SK-N-MC (cell line): ENCODE results near the gene LPXN.

Experiments used
- DNase-seq: peaks from one replicate; pipeline ENCODE4 v3.0.0-alpha.2; 2011; ENCODE audit warnings: low read depth, low spot score
- H3K27ac ChIP-seq: fragments of 200-600 bp; sonication (generic); 2 replicates; pipeline ENCODE4 v1.5.1; 2016; ENCODE audit warnings: mixed run types
- H3K36me3 ChIP-seq: fragments of 200-600 bp; sonication (generic); 2 replicates; pipeline ENCODE4 v1.6.1; 2017; ENCODE audit warnings: antibody characterized with exemption, low read length, mixed read lengths; ENCODE audit not compliant: insufficient read depth
- H3K4me3 ChIP-seq: fragments of 200-600 bp; sonication (generic); 2 replicates; pipeline ENCODE4 v1.5.1; 2016
- H3K9ac ChIP-seq: fragments of 200-600 bp; sonication (generic); 2 replicates; pipeline ENCODE4 v1.8.0; 2017; ENCODE audit warnings: mixed run types, mixed read lengths; ENCODE audit not compliant: insufficient read length
- H3K9me3 ChIP-seq: fragments of 200-600 bp; sonication (generic); 2 replicates; pipeline ENCODE4 v1.6.1; 2017; ENCODE audit warnings: low read depth, mild to moderate bottlenecking, antibody characterized with exemption, low read length, moderate library complexity, mixed read lengths
- EZH2 ChIP-seq: fragments of 200-600 bp; sonication (generic); IDR thresholded peaks from one replicate; pipeline ENCODE4 v1.6.1; 2017; ENCODE audit warnings: antibody characterized with exemption
- FOXP2 ChIP-seq: optimal IDR thresholded peaks from 2 replicates; pipeline ENCODE3; 2011; ENCODE audit warnings: mild to moderate bottlenecking, moderate library complexity; ENCODE audit not compliant: insufficient read depth; ENCODE audit errors: extremely low read length, control extremely low read depth
- POLR2AphosphoS5 ChIP-seq: IDR thresholded peaks from 2 replicates; pipeline ENCODE4 v1.6.1; 2012; ENCODE audit warnings: mild to moderate bottlenecking, low read depth, low read length, borderline replicate concordance

The LPXN gene

DNA sequence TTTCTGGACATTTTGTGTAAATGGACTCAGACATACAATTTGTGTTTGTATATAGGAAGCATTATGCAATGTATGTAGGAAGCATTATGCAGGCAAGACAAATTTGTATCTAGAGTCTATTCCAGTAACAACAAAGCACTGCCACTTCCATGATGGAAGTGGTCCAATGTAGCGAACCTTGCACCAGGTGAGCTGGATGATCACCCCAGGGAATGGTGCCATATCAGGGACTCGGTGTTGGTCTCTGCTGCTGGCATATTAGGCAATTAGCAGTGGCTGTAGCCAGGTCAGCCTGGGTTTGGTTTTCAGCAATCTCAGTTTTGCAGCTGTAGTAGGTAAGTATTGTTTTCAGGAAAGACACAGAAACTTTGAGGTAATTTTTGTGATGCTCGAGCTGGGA lies 16.0 kb upstream of the LPXN start:
- no peak for DNase-seq
- H3K9me3 ChIP-seq, result no peaks in the 10 kb centered on the region
- H3K9ac ChIP-seq, result no peak overlapping the region
- no peak for TF ChIP-seq EZH2
- H3K36me3 ChIP-seq, result peaks cover 26% of the 10 kb centered on the region
- no peak overlapping the region for H3K27ac ChIP-seq
- H3K4me3 ChIP-seq, result no peak overlapping the region

DNA sequence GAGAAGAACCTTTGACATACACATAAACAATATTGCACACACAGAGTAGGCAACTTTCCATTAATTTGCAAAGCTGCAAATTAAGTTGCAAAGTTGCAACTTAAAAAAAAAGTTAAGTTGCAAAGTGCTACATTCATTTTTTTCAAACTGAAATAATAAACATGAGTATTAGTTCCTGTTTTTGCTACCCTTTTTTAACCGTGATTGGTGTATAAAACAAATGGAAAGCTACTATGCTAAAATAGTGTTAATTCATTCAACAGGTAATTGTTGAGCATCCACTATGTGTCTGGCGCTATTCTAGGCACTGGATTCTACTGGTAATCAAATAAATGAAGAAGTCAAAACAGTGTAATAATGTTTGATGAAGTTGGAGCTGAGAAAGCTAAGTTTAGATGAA lies 11.3 kb upstream of the LPXN start:
- TF ChIP-seq POLR2AphosphoS5 (no peak), FOXP2 (no peak), EZH2 (no peak)
- no peaks in the 10 kb centered on the region for H3K9me3 ChIP-seq
- no peak for DNase-seq
- H3K9ac ChIP-seq, result no peak overlapping the region
- no peak overlapping the region for H3K27ac ChIP-seq
- no peak overlapping the region for H3K4me3 ChIP-seq
- H3K36me3 ChIP-seq, result peaks cover 61% of the 10 kb centered on the region

DNA sequence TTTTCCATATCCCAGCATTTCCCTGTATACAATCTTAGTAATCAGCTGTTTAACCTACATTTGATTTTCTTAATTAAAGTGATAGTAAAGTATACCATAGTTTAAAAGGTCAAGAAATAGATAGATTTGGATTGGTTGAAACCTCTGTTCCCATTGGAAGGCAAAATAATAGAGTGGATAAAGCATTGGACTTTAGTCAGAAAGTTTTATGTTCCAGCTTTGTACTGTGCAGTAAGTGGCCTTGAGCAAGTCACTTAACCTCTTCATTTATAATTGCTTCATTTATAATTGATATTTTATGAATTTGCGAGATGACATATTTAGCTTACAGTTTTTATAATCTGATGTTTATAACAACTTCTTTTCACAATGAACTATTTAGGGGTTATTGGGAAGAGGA lies 6.8 kb upstream of the LPXN start:
- H3K36me3 ChIP-seq, result peaks cover 62% of the 10 kb centered on the region
- H3K4me3 ChIP-seq, result peak overlapping the region; percentile 34
- no peak for DNase-seq
- no peak overlapping the region; the same call in 1 of the 2 replicates for H3K27ac ChIP-seq
- H3K9me3 ChIP-seq, result no peaks in the 10 kb centered on the region
- no peak for TF ChIP-seq FOXP2
- no peak for TF ChIP-seq EZH2
- no peak for TF ChIP-seq POLR2AphosphoS5
- H3K9ac ChIP-seq, result no peak overlapping the region

DNA sequence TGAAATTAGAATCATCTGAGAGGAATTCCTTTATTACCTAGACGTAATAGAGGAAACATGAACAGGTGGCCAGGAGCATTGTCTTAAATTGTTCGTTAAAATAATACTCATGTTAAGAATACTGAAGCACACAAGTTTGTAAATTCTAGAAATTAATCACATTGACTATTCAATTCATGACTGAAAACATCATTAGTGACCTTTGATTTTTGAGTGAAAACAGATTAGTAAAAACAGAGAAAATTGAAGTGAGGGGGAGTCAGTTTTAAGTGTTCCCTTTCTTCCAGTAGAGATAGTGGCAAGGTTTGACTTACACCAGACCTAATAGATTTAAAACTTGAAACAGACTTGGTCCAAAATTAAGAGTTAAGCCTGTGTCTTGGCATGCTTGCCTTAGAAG lies 4.7 kb upstream of the LPXN start:
- Histone ChIP-seq H3K36me3 (peaks cover 42% of the 10 kb centered on the region), H3K9me3 (no peaks in the 10 kb centered on the region), H3K27ac (peak overlapping the region; percentile 97), H3K4me3 (peak overlapping the region; percentile 92), H3K9ac (peak overlapping the region; percentile 93)
- no peak for DNase-seq
- TF ChIP-seq EZH2, result no peak
- TF ChIP-seq POLR2AphosphoS5, result no peak
- TF ChIP-seq FOXP2, result no peak

DNA sequence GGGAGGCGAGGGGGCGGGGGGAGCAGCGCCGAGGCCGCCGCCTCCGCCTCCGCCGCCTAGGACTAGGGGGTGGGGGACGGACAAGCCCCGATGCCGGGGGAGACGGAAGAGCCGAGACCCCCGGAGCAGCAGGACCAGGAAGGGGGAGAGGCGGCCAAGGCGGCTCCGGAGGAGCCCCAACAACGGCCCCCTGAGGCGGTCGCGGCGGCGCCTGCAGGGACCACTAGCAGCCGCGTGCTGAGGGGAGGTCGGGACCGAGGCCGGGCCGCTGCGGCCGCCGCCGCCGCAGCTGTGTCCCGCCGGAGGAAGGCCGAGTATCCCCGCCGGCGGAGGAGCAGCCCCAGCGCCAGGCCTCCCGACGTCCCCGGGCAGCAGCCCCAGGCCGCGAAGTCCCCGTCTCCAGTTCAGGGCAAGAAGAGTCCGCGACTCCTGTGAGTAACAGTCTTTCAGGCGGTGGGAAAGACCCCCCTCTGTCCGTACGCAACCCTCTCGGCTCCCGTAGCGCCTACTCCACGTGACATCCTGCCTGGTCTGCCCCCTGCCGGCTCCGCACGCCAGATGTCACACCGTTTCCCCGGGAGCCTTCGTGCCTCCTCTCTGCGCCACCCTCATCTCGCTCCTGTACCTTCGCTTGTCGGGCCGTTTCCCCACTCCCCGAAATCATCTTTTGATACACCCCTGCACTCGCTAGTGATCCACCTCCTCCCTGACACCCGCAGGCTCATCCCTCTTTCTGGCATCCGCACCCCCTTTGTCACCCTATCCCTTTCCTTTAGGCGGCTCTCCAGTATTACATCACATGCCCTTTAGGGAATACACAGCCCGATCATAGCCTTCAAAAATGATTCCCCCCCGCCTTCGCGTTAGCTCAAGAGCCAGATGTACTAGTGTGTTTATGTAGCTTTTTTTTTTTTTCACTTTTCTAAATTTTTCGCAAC lies 3.8 kb upstream of the LPXN start:
- Histone ChIP-seq H3K9me3 (no peaks in the 10 kb centered on the region), H3K9ac (peak overlapping the region; percentile 93), H3K27ac (peak overlapping the region; percentile 97), H3K36me3 (peaks cover 34% of the 10 kb centered on the region), H3K4me3 (peak overlapping the region; percentile 92)
- TF ChIP-seq EZH2 (no peak), FOXP2 (peak; percentile 56), POLR2AphosphoS5 (peak; percentile 92)
- peak; percentile 78 for DNase-seq

DNA sequence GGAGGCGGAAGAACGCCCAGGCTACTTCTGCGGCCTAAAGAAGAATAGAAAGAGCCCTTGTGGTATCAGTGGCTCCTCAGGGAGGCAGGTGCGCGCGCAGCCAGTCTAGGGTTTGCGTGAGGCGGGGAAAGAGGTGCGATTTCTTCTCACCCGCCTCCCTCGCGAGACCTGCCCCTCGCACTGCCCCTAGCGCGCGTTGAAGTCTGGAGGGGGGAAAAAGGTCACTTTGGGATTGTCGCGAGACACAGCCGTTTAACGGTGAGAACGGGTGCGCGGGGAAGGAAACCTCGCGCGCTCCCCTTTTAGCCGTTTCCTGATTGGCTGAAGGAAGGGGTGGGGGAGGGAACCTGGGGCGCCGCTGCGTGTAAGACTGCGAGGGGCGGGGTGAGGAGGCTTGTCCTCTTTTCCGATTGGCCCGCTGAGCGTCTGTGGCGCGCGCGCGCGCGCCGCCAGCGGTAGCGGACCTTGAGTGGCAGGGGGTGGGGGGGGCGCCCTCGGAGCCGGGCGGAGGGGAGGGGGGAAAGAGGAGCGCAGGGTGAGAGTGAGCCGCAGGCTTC lies 3.1 kb upstream of the LPXN start, which contains the start of gene ZFP91:
ZFP91 (plus strand) TSS at position 429 of the 557 bp plus-strand sequence. CDS start 219 bp downstream, outside the sequence.
- peaks cover 28% of the 10 kb centered on the region for H3K36me3 ChIP-seq

DNA sequence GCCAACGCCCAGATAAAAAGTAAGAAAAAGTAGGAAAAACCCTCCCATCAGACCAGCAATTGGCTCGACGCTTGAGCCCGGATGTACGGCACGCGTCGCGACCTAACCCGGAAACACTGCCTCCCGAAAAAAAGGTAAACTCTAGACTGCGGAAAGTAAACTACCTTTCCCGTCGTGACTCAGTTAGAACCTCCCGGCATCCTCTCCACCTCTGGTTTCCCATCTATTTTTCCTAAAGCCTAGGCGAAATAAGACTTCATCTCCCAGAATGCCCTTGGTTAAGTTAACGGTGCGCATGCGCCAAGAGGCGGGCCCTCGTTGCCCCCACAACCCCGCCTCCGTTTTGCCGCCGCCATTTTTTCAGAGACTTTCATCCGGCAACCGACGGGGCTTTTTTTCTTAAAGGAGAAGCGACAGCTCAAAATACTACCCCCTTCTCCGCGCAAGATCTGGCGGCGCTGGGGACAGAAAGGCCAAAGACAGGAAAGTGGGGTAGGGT lies 2.5 kb upstream of the LPXN start:
- peak overlapping the region; percentile 93 for H3K4me3 ChIP-seq
- peak overlapping the region; percentile 97 for H3K9ac ChIP-seq
- DNase-seq, result peak; percentile 97
- H3K27ac ChIP-seq, result peak overlapping the region; percentile 99
- peaks cover 28% of the 10 kb centered on the region for H3K36me3 ChIP-seq
- no peaks in the 10 kb centered on the region for H3K9me3 ChIP-seq
- TF ChIP-seq FOXP2, result peak; percentile 87
- TF ChIP-seq POLR2AphosphoS5, result no peak; the same call in 1 of the 2 replicates
- no peak for TF ChIP-seq EZH2

More for the DNA sequence above, 3.1 kb upstream of the LPXN start, which contains the start of gene ZFP91:
- peak; percentile 86 for DNase-seq
- Histone ChIP-seq H3K9me3 (no peaks in the 10 kb centered on the region), H3K4me3 (peak within 1 kb of the TSS; percentile 93), H3K9ac (peak within 1 kb of the TSS; percentile 97), H3K27ac (peak within 1 kb of the TSS; percentile 99)
- TF ChIP-seq POLR2AphosphoS5 (peak; percentile 72; the same call in 1 of the 2 replicates), EZH2 (no peak)

DNA sequence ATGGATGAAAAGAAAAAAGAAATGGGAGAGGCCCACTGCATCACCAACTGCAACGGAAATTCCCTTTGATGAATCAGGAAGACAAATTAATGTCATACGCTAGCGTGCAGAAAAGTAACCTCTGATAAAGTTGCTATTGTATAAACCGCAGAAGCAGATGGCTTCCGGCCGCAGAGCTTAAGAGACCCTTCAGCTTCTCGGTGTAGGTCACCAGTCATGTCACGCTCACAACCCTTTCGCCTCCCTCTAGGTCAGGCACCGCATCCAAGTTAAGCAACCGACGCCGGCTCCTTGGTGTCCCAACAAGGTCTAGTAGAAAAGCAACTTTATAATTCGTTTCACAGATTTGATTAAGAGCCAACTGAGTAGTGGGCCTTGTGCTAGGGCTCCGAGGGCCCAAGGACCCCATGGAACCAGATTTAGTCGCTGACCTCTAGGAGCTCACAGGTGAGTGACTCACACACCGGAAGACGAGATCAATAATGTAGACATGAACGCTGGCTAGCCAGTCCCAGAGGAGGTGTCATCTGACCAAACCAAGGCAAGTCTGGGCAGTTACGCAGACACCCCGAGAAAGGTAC lies 2.0 kb upstream of the LPXN start:
- TF ChIP-seq EZH2, result no peak
- TF ChIP-seq POLR2AphosphoS5, result peak; percentile 80; the same call in 1 of the 2 replicates
- H3K9me3 ChIP-seq, result no peaks in the 10 kb centered on the region
- H3K9ac ChIP-seq, result peak overlapping the region; percentile 97
- peak overlapping the region; percentile 93 for H3K4me3 ChIP-seq
- peaks cover 22% of the 10 kb centered on the region for H3K36me3 ChIP-seq
- peak overlapping the region; percentile 99 for H3K27ac ChIP-seq
- DNase-seq, result no peak
